Epithelial cell of esophagus (primary cell): ENCODE results near the gene WNT4.

Source experiments
- DNase-seq: peaks from one replicate; pipeline ENCODE4 v3.0.0; 2010; ENCODE audit warnings: low read depth
- H3K4me3 ChIP-seq: 2 replicates; pipeline ENCODE4 v1.5.1; 2011; ENCODE audit warnings: mild to moderate bottlenecking, low read length, control low read depth
- TF ChIP-seq, protein P1 (sequence below): IDR thresholded peaks from 2 replicates; pipeline ENCODE4 v1.5.1; 2011; ENCODE audit warnings: low read depth, mild to moderate bottlenecking, low read length, control low read depth, inconsistent platforms; ENCODE audit not compliant: insufficient read depth; ENCODE audit errors: missing control alignments

The WNT4 gene

DNA sequence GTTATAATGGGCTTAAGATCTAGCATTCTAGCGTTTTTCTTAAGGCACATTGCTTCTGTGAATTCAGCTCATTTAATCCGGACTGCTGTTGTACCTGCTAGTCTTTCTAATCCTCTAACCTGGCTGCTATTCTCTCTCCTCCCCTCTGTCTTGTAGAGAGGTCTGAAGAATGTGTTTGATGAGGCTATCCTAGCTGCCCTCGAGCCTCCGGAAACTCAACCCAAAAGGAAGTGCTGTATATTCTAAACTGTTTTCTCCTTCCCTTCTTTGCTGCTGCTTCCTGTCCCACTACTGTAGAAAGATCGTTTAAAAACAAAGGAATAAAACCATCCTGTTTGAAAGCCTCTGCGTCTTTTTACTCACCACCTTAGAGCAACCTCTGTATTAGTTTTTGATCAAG, 53.1 kb downstream of the WNT4 start:
- no peak for DNase-seq
- no peak overlapping the region for H3K4me3 ChIP-seq

DNA sequence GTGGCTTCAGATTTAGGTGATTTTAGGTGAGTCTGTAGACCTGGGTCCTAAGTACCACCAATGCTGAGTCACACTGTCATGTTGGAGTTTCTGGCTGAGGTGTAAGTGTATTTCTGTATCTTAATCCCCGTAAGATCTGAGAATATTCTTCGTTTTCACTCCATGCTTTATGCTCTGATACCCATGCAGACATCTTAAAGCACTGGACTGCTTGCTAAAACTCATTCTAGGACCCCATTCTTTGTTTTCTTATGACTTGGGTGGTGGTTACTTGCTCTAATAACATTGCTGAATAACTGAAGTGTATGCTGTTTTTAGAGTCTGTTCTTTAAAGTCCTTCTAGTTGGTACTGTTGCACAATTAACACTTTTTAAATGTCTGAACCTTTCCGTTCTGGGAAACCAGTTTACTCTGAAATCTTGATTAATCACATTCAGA, 53.7 kb downstream of the WNT4 start:
- no peak for DNase-seq
- TF ChIP-seq, protein P1, sequence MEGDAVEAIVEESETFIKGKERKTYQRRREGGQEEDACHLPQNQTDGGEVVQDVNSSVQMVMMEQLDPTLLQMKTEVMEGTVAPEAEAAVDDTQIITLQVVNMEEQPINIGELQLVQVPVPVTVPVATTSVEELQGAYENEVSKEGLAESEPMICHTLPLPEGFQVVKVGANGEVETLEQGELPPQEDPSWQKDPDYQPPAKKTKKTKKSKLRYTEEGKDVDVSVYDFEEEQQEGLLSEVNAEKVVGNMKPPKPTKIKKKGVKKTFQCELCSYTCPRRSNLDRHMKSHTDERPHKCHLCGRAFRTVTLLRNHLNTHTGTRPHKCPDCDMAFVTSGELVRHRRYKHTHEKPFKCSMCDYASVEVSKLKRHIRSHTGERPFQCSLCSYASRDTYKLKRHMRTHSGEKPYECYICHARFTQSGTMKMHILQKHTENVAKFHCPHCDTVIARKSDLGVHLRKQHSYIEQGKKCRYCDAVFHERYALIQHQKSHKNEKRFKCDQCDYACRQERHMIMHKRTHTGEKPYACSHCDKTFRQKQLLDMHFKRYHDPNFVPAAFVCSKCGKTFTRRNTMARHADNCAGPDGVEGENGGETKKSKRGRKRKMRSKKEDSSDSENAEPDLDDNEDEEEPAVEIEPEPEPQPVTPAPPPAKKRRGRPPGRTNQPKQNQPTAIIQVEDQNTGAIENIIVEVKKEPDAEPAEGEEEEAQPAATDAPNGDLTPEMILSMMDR: no peak
- H3K4me3 ChIP-seq: no peak overlapping the region

More for the DNA sequence above, 53.1 kb downstream of the WNT4 start:
- TF ChIP-seq, protein P1: no peak

DNA sequence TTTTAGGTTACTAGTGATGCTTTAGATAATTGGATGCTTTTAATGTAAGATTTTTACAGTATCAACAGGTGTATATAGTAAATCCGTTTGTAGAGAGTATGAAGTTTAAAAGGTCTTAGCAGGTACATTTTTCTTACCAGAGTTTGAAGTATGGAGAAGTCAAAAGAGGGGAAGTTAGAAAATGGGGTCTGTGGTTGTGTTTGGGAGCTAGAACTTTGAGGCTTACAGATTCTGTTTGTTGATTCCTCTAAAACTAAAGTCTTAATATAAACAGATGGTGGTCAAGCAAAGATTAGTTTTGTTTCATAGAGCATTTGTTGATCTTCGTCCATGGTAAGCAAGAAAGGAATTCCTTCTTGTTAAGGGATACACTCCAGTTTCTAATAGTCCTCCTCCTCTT, 54.6 kb downstream of the WNT4 start:
- no peak overlapping the region for H3K4me3 ChIP-seq
- TF ChIP-seq, protein P1: no peak
- DNase-seq: no peak

DNA sequence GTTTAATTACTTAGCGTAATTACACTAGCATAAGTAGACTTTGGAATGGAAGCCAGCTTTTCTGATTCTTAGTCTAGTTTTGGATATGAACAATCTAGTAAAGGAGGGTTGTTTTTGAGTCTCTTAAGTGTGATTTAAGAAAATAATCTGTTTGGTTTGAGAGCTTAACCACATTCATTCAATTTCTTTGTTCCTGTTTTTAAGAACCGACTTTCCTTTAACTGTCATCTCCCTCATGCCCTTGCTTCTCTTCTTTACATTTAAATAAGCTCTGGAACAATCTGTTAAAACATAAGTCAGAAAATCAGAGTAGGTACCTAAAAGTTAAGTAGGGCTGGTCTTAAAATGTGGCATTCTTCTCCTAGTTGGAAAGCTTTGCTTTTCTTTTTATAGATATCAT, 62.7 kb downstream of the WNT4 start:
- TF ChIP-seq, protein P1: no peak
- DNase-seq: no peak
- no peak overlapping the region for H3K4me3 ChIP-seq

DNA sequence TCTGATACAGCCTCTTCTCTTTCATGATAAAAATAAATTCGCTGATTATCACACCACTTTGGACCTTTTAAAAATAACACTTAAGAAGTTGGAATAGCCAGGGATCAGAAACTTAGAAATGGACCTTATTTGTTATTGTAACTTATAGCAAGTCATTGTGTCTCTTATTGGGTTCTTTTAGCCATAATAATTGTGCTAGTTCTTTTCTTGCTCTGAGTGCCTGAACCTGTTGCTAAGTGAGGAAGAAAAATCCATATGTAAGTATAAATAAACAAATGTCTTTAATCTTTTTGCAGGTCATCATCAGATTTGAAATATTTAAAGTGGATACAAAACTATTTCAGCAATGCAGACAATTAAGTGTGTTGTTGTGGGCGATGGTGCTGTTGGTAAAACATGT, 64.8 kb downstream of the WNT4 start:
- no peak for DNase-seq
- TF ChIP-seq, protein P1: no peak
- no peak overlapping the region for H3K4me3 ChIP-seq

DNA sequence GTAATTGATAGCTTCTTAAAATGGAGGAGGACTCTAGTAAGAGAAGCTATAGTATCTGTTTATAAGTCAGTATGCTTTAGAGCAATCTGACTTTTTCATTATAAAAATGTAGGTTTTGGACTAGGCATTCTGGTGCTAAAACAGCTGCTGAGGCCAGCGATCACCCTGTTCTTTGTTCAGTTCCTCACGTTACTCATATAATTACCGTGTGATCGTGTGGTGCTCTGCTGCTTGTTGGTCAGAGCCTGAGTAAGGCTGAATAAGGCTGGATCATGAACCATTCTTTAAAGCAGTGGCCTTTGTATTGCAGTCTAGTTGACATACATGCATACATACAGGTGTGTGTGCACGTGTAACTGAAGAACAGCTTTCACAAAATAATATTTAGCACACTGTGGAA, 65.2 kb downstream of the WNT4 start:
- TF ChIP-seq, protein P1: no peak
- no peak overlapping the region for H3K4me3 ChIP-seq
- DNase-seq: peak; percentile 46

DNA sequence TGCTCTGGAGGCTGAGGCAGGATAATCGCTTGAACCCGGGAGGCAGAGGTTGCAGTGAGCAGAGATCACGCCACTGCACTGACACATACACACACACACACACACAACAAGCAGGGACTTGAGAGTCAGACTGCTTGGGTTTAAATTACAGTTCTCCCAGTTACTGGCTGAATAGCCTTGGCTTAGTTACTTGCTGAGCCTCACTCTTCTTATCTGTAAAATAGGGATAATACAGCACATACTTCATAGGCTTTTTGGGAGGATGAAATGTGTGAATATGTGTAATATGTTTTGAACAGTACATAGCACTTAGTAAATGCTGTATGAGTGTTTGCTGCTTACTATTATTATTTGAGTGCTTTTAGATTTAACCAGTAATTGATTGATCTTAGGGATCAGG, 66.6 kb downstream of the WNT4 start:
- TF ChIP-seq, protein P1: no peak
- DNase-seq: peak; percentile 27
- H3K4me3 ChIP-seq: no peak overlapping the region
